Body of pancreas (tissue), 4 donors: ENCODE data around the gene WDR17. TPM values are rescaled to one million over a fixed set of nuclear protein-coding genes. Genes with fewer than 3 reads are reported as not detected.
"Not testable (repeated sequence)": the region's sequence is repeated elsewhere in the genome, so short reads cannot be mapped to it uniquely, and the experiment has no call there.

ENCODE experiments used
- ATAC-seq: fragments of 150-250 bp; one replicate; pipeline ENCODE4 v1.9.1; 2016
- DNase-seq, 4 donors: peaks; one replicate each; pipeline ENCODE4 v3.0.0-alpha.2; 2019
- H3K27ac ChIP-seq, 4 donors: fragments of 200-600 bp; sonication (generic); 1 replicate in 3 of 4; 2 replicates in 1 of 4; pipeline versions ENCODE4 v1.5.1 to v1.6.1; 2016 to 2019; ENCODE audit warnings: mild to moderate bottlenecking in 1 of 4, mixed read lengths in 1 of 4, moderate library complexity in 1 of 4
- H3K27me3 ChIP-seq, 2 donors: fragments of 200-600 bp; sonication (generic); one replicate each; pipeline ENCODE4 v1.6.0; 2016; ENCODE audit warnings: mild to moderate bottlenecking in 1 of 2
- H3K36me3 ChIP-seq, 2 donors: fragments of 200-600 bp; sonication (generic); replicated peaks in 1 of 2; 2 replicates each; pipeline ENCODE4 v1.5.1; 2016; ENCODE audit warnings: low read depth in 2 of 2; ENCODE audit not compliant: insufficient read depth in 1 of 2
- H3K4me1 ChIP-seq: fragments of 200-600 bp; sonication (generic); one replicate; pipeline ENCODE4 v1.6.0; 2016
- H3K4me3 ChIP-seq, 2 donors: fragments of 200-600 bp; sonication (generic); 1 replicate in 1 of 2; 2 replicates in 1 of 2; pipeline ENCODE4 v1.5.1; 2016 to 2019
- H3K9me3 ChIP-seq, 3 donors: fragments of 200-600 bp; sonication (generic); 1 replicate in 2 of 3; 2 replicates in 1 of 3; pipeline ENCODE4 v1.5.1; 2016
- CTCF ChIP-seq, 7 experiments: fragments of 450-650 bp in 4 of 7; fragments of 200-600 bp in 3 of 7; sonication (generic) in 3 of 7; IDR thresholded peaks; one replicate each; pipeline ENCODE4 v1.5.1; 2016 to 2019; ENCODE audit warnings: antibody characterized with exemption in 7 of 7
- POLR2A ChIP-seq, 3 donors: fragments of 450-650 bp; IDR thresholded peaks; one replicate each; pipeline ENCODE4 v1.6.1; 2016; ENCODE audit warnings: antibody characterized with exemption in 3 of 3, mild to moderate bottlenecking in 2 of 3
- WGBS, 2 donors: methylation state at CpG; one replicate each; pipeline ENCODE4 v1.1.5; 2017; 5-methylcytosine and 5-hydroxymethylcytosine counted together
- intact Hi-C: fragments of 100-400 bp; cut with DNase I; formaldehyde crosslinking; loops from one replicate; pipeline ENCODE4 v1.15.1; 2023
- total RNA-seq, 2 donors: library from RNA; depleted of rRNA; stranded (reverse); fragments of >200 nt; gene quantifications; one replicate each; pipeline ENCODE4 v1.1.0, GENCODE V29; 2016

The WDR17 gene
- total RNA-seq, 2 donors from 2014 or later, result 3.9 to 6.3 TPM

- 77 to 79% methylated on average over 4 of the region's 4 CpGs for WGBS, 2 donors
- no peak overlapping the region for H3K27ac ChIP-seq
- no peaks in the 10 kb centered on the region for H3K9me3 ChIP-seq
- H3K36me3 ChIP-seq, result no peaks in the 10 kb centered on the region
- TF ChIP-seq POLR2A (IDR thresholded peaks at IDR 0.05) (no peak), CTCF (IDR thresholded peaks at IDR 0.05) (no peak)
- H3K27me3 ChIP-seq, result no peaks in the 10 kb centered on the region
- no peaks in the 10 kb centered on the region for H3K4me1 ChIP-seq
- DNase-seq (no peak), ATAC-seq (no peak)
- no peak overlapping the region for H3K4me3 ChIP-seq
- intact Hi-C loops, result loop anchor here (10.0 kb wide), 1 partner anchor 105 kb away; the partner anchor contains the start of gene SPCS3
Observed at GRCh38 chr4:176209535-176209934, 143.9 kb downstream of the WDR17 start.

- DNase-seq (no peak), ATAC-seq (no peak)
- Histone ChIP-seq H3K36me3 (no peaks in the 10 kb centered on the region), H3K27me3 (no peaks in the 10 kb centered on the region), H3K9me3 (no peaks in the 10 kb centered on the region), H3K4me3 (no peak overlapping the region), H3K4me1 (no peaks in the 10 kb centered on the region), H3K27ac (no peak overlapping the region)
- WGBS, 2 donors, result 69 to 85% methylated on average over 3 of the region's 3 CpGs
- intact Hi-C loops, result no loop called here
- TF ChIP-seq POLR2A (IDR thresholded peaks at IDR 0.05) (no peak), CTCF (IDR thresholded peaks at IDR 0.05) (no peak)
Observed at GRCh38 chr4:176210101-176210500, 144.5 kb downstream of the WDR17 start.

- TF ChIP-seq CTCF (IDR thresholded peaks at IDR 0.05) (no peak), POLR2A (IDR thresholded peaks at IDR 0.05) (no peak)
- DNase-seq (no peak), ATAC-seq (no peak)
- intact Hi-C loops, result no loop called here
- H3K36me3 ChIP-seq, result no peaks in the 10 kb centered on the region
- H3K4me1 ChIP-seq, result no peaks in the 10 kb centered on the region
- no peaks in the 10 kb centered on the region for H3K27me3 ChIP-seq
- H3K9me3 ChIP-seq, result no peaks in the 10 kb centered on the region
- H3K4me3 ChIP-seq, result no peak overlapping the region
- H3K27ac ChIP-seq, result no peak overlapping the region
- WGBS, 2 donors, result 48 to 61% methylated on average over 6 to 7 of the region's 7 CpGs
Observed at GRCh38 chr4:176210579-176211296, 145.1 kb downstream of the WDR17 start.

- H3K4me1 ChIP-seq, DNase-seq, H3K27me3 ChIP-seq, H3K9me3 ChIP-seq, H3K36me3 ChIP-seq, intact Hi-C loops, ATAC-seq, H3K4me3 ChIP-seq, H3K27ac ChIP-seq: not testable (repeated sequence)
- WGBS, 2 donors, result 41 to 78% methylated on average over 3 of the region's 3 CpGs
Observed at GRCh38 chr4:176212351-176212750, 146.7 kb downstream of the WDR17 start.

GRCh38 chr4:176217510-176217909 is 151.9 kb downstream of the WDR17 start:
- DNase-seq (no peak), ATAC-seq (no peak)
- intact Hi-C loops, result no loop called here
- H3K27ac ChIP-seq, result no peak overlapping the region
- H3K4me1 ChIP-seq, result no peaks in the 10 kb centered on the region
- H3K27me3 ChIP-seq, result no peaks in the 10 kb centered on the region
- WGBS, 2 donors, result 59 to 72% methylated on average over 2 of the region's 2 CpGs
- H3K9me3 ChIP-seq, result no peaks in the 10 kb centered on the region
- H3K4me3 ChIP-seq, result no peak overlapping the region
- H3K36me3 ChIP-seq, result no peaks in the 10 kb centered on the region
- TF ChIP-seq POLR2A (IDR thresholded peaks at IDR 0.05), result no peak
- no peak for TF ChIP-seq CTCF (IDR thresholded peaks at IDR 0.05)
